Epithelial cell of proximal tubule (primary cell): ENCODE results near the gene TMEM35B. TPM values are rescaled to one million over a fixed set of nuclear protein-coding genes. Genes with fewer than 3 reads are reported as not detected.
"Not testable (repeated sequence)": the region's sequence is repeated elsewhere in the genome, so short reads cannot be mapped to it uniquely, and the experiment has no call there.

ENCODE experiments used
- DNase-seq: peaks from one replicate; pipeline ENCODE4 v3.0.0-alpha.2; 2011; ENCODE audit warnings: low read depth
- H3K4me3 ChIP-seq: 2 replicates; pipeline ENCODE4 v1.5.1; 2011; ENCODE audit warnings: low read depth, mild to moderate bottlenecking, low read length
- total RNA-seq: library from RNA; depleted of rRNA; stranded (reverse); fragments of >200 nt; gene quantifications from 2 replicates; pipeline ENCODE4 v1.2.3, GENCODE V29; 2015
- TF ChIP-seq, protein P1 (sequence below): conservative IDR thresholded peaks from 2 replicates; pipeline ENCODE4 v1.5.1; 2012; ENCODE audit warnings: low read depth, mild to moderate bottlenecking, low read length

Gene TMEM35B
- total RNA-seq, 1 donor from 2014 or later = 28.8 TPM

DNA sequence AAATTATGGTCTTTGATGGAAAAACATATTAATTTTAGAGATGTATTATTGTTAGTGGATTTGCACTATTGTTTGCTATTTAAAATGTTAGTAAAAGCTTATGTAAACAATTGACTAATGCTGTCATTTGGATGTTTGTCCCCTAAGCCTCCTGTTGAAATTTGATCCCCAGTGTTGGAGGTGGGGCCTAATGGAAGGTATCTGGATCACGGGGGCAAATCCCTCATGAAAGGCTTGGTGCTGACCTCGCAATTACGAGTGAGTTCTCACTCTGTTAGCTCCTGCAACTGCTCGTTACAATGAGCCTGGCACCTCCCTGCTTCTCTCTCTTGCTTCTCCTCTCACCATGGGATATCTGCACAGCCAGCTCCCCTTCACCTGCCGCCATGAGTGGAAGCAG lies 14.3 kb downstream of the TMEM35B start:
- H3K4me3 ChIP-seq = no peak overlapping the region
- TF ChIP-seq, protein P1, sequence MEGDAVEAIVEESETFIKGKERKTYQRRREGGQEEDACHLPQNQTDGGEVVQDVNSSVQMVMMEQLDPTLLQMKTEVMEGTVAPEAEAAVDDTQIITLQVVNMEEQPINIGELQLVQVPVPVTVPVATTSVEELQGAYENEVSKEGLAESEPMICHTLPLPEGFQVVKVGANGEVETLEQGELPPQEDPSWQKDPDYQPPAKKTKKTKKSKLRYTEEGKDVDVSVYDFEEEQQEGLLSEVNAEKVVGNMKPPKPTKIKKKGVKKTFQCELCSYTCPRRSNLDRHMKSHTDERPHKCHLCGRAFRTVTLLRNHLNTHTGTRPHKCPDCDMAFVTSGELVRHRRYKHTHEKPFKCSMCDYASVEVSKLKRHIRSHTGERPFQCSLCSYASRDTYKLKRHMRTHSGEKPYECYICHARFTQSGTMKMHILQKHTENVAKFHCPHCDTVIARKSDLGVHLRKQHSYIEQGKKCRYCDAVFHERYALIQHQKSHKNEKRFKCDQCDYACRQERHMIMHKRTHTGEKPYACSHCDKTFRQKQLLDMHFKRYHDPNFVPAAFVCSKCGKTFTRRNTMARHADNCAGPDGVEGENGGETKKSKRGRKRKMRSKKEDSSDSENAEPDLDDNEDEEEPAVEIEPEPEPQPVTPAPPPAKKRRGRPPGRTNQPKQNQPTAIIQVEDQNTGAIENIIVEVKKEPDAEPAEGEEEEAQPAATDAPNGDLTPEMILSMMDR = no peak
- no peak for DNase-seq

DNA sequence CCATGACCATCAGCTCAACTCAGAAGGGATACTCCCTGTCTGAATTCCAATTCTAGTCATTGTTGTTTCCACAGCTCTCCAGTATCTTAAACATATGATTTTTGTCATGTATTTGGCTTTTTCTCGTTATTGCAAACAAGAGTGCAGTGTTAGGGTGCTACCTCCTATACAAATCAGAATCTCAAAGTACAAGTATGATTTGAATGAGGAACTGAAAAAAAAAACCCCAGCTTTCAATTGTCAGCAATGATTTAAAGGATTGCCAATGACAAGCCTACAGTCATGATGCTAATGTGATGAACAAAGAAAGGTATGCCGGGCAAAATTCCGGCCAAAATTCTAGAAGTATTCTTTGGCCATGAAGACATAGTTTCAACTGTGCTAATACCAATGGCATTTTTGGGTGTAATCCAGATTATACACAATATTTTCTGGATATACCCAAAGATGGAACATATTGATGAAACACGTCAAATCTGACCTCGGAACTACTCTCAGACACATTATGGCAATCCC lies 14.9 kb downstream of the TMEM35B start:
- no peak overlapping the region for H3K4me3 ChIP-seq
- DNase-seq = no peak
- TF ChIP-seq, protein P1 = no peak

DNA sequence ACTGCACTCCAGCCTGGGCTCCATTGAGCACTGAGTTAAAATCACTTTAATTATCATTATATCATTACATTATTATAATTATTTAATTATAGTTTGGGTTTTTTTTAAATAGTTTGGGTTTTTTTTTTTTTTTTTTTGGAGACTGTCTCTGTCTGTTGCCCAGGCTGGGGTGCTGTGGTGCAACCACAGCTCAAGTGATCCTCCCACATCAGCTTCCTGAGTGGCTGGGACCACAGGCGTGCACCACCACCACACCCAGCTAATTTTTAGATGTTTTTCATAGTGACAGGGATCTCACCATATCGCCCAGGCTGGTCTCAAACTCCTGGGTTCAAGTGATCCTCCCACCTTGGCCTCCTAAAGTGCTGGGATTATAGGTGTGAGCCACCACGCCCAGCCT lies 16.9 kb downstream of the TMEM35B start:
- not testable (repeated sequence) for DNase-seq, H3K4me3 ChIP-seq

DNA sequence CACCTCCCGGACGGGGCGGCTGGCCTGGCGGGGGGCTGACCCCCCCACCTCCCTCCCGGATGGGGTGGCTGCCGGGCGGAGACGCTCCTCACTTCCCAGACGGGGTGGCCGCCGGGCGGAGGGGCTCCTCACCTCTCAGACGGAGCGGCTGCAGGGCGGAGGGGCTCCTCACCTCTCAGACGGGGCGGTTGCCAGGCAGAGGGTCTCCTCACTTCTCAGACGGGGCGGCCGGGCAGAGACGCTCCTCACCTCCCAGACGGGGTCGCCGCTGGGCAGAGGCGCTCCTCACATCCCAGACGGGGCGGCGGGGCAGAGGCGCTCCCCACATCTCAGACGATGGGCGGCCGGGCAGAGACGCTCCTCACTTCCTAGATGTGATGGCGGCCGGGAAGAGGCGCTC lies 17.5 kb downstream of the TMEM35B start:
- DNase-seq, H3K4me3 ChIP-seq: not testable (repeated sequence)

DNA sequence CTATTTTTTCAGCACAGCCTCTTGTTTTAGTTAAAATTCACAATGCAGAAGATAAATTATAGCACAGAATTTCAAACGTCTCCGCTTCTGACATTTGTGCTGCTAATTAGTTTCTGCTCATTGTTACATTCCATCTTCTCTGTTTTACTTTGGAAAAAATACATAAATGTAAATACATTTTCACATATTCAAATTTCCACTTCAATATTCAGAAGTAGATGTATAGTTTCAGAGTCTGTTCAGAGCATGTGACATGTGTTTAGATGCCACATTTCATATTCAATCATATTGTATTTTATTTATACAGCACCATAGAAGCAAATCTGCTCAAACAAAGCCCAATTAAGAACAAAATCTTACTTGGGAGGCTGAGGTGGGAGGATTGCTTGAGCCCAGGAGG lies 19.6 kb downstream of the TMEM35B start:
- TF ChIP-seq, protein P1 = no peak
- no peak overlapping the region for H3K4me3 ChIP-seq
- DNase-seq = no peak

DNA sequence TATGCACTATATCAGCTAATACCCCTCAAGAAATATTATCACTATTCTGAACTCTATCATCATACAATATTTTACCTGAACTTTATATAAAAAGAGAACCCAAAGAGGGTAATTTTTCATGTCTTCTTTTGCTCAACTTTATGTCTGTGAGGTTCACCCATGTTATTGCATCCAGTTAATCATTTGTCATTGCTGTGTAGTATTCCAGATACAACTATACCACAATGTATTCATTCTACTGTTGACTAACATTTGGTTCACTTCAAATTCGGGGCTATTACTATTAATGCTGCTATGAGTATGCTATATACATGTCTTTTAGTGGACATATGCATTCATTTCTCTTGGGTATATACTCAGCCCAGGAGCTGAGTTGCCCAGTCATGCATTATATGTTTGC lies 34.7 kb downstream of the TMEM35B start:
- DNase-seq = no peak
- TF ChIP-seq, protein P1 = no peak
- no peak overlapping the region for H3K4me3 ChIP-seq

DNA sequence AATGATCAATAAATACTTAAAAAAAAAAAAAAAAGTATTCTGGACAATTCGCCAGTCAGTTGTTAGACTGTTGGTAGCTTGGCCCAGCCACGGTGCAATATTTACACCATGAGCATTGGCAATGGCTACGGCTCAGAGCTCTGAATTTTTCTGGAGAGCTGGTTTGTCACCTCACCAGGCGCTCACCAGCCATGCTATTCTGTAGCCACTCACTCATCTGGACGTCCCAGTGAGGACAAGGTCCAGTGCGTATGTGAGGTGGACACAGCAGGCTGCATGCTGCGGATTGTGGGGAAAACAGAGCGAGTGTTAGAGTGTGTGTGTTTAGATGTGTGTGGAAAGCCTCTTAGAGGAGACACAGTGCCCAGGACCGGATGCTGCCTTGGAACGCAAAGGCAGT lies 36.4 kb downstream of the TMEM35B start:
- not testable (repeated sequence) for H3K4me3 ChIP-seq, DNase-seq

DNA sequence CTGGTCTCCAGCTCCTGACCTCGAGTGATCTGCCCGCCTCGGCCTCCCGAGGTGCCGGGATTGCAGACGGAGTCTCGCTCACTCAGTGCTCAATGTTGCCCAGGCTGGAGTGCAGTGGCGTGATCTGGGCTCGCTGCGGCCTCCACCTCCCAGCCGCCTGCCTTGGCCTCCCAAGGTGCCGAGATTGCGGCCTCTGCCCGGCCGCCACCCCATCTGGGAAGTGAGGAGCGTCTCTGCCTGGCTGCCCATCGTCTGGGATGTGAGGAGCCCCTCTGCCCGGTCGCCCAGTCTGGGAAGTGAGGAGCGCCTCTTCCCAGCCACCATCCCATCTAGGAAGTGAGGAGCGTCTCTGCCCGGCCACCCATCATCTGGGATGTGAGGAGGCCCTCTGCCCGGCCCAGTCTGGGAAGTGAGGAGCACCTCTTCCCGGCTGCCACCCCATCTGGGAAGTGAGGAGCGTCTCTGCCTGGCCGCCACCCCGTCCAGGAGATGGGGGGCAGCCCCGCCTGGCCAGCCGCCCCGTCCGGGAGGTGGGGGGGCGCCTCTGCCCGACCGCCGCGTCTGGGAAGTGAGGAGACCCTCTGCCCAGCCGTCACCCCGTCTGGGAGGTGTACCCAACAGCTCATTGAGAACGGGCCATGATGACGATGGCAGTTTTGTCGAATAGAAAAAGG lies 37.4 kb downstream of the TMEM35B start:
- not testable (repeated sequence) for H3K4me3 ChIP-seq, DNase-seq

DNA sequence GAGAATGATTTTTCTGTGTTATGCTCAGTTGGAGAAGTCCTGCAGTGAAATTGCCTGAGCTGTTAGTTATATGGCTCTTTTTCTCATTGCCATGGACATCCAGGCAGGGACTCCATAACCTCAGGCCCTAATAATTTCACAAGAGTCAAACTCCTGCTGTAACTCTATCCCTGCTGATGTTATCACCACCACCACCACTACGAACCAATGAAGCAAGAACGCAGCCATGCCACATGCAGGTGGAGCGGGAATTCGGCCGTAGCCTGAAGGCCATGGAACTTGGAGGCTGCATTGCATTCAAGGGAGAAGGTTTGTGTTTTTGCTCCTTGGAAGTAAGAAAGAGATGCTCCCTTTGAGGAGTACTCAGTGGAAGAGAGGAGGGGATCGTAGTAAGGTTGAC lies 38.9 kb downstream of the TMEM35B start:
- TF ChIP-seq, protein P1 = no peak
- no peak overlapping the region for H3K4me3 ChIP-seq
- no peak for DNase-seq

DNA sequence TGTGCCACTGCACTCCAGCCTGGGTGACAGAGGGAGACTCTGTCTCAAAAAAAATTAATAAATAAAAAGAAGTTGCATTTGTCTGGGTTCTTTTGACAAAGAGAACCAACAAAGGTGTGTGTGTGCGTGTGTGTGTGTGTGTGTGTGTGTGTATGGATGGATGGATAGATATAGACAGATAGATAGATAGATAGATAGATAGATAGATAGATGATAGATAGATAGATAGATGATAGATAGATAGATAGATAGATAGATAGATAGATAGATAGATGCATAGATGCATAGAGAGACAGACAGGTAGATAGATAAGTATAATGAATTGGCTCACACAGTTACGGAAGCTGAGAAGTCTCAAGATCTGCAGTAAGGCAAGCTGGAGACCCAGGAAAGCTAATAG lies 43.3 kb downstream of the TMEM35B start:
- not testable (repeated sequence) for H3K4me3 ChIP-seq, DNase-seq
